Cerebellar nuclear complex (tissue), 1 donor: ENCODE measurements around the gene CBFA2T2.

ENCODE experiments used
- DNase-seq, 2 experiments: peaks; one replicate each; lab custom pipeline; 2025; lab: John Stamatoyannopoulos, UW

CBFA2T2 gene

GRCh38 chr20:33679758-33680485 is 190.0 kb downstream of the CBFA2T2 start:
- DNase-seq, result no peak

- DNase-seq, result no peak
Observed at GRCh38 chr20:33680686-33681085, 190.8 kb downstream of the CBFA2T2 start.

- no peak for DNase-seq
Observed at GRCh38 chr20:33681288-33681687, 191.4 kb downstream of the CBFA2T2 start.

- no peak for DNase-seq
Observed at GRCh38 chr20:33681728-33682353, 191.9 kb downstream of the CBFA2T2 start.

GRCh38 chr20:33684533-33685327 is 194.8 kb downstream of the CBFA2T2 start:
- no peak for DNase-seq

GRCh38 chr20:33685328-33686099 is 195.6 kb downstream of the CBFA2T2 start:
- no peak for DNase-seq

GRCh38 chr20:33686100-33686983 is 196.4 kb downstream of the CBFA2T2 start, which contains the start of gene E2F1:
E2F1 (minus strand) TSS chr20:33686385; CDS start chr20:33686264, 121 bp downstream.
- peak in 1 of 2 experiments; percentile 75 for DNase-seq

GRCh38 chr20:33686984-33687366 is 197.1 kb downstream of the CBFA2T2 start:
- no peak for DNase-seq

- DNase-seq, result no peak
Observed at GRCh38 chr20:33687370-33687915, 197.5 kb downstream of the CBFA2T2 start.

GRCh38 chr20:33687993-33688937 is 198.4 kb downstream of the CBFA2T2 start:
- DNase-seq, result no peak

- no peak for DNase-seq
Observed at GRCh38 chr20:33688938-33689424, 199.1 kb downstream of the CBFA2T2 start.

GRCh38 chr20:33689493-33689892 is 199.6 kb downstream of the CBFA2T2 start:
- DNase-seq, result no peak

GRCh38 chr20:33689973-33690372 is 200.1 kb downstream of the CBFA2T2 start:
- DNase-seq, result no peak

GRCh38 chr20:33693289-33693688 is 203.4 kb downstream of the CBFA2T2 start:
- DNase-seq, result no peak

GRCh38 chr20:33693741-33694638 is 204.1 kb downstream of the CBFA2T2 start:
- DNase-seq, result no peak

- DNase-seq, result no peak
Observed at GRCh38 chr20:33694639-33695012, 204.7 kb downstream of the CBFA2T2 start.

GRCh38 chr20:33696448-33696847 is 206.6 kb downstream of the CBFA2T2 start:
- DNase-seq, result no peak

- DNase-seq, result no peak
Observed at GRCh38 chr20:33697129-33697528, 207.2 kb downstream of the CBFA2T2 start.
